ENCODE measurements around the gene MPI. TPM values are rescaled to one million over a fixed set of nuclear protein-coding genes. Genes with fewer than 3 reads are reported as not detected.

MPI gene
- total and polyA plus RNA-seq, 2 of the 8 experiments (the other 6 are each of a cell fraction or from before 2014, with no cell fraction given): 31.0 to 74.8 TPM

GRCh38 chr15:74842581-74843444 is 47.0 kb upstream of the MPI start, which contains the start of gene ULK3:
TSS of gene ULK3 (minus strand) at chr15:74843156. CDS start at chr15:74843105, 51 bp downstream.
- peak within 1 kb of the TSS; percentile 60 to 92 (median 90) for H3K4me3 ChIP-seq (ENCODE audit: extremely low read depth in 1 of 4, insufficient read depth in 2 of 4, low read depth in 3 of 4, low read length in 4 of 4)
- H2BK15ac ChIP-seq (ENCODE audit: low read length): no peak within 1 kb of the TSS
- WGBS, 2 experiments (ENCODE audit: extremely low coverage in 1 of 2, insufficient coverage in 1 of 2, insufficient read length in 1 of 2, insufficient replicate concordance in 2 of 2, low coverage in 1 of 2, low lambda C conversion rate in 2 of 2, missing lambda C conversion rate in 1 of 2): 1% methylated on average over 59 of the region's 84 CpGs; no CpG with 5 or more reads in 1 of the 2 experiments
- H3K79me2 ChIP-seq (ENCODE audit: control insufficient read depth in 1 of 2, insufficient read depth in 2 of 2, low read length in 2 of 2): no peaks in the 10 kb centered on the region
- H3K9ac ChIP-seq (replicated peaks in 1 of 4; ENCODE audit: extremely low read depth in 1 of 4, low read depth in 3 of 4, low read length in 3 of 4): peak within 1 kb of the TSS; percentile 79 to 89 (median 88)
- H3K36me3 ChIP-seq (ENCODE audit: control insufficient read depth in 2 of 4, insufficient read depth in 4 of 4, low read length in 3 of 4): peaks cover 0 to 13% (median 5%) of the 10 kb centered on the region in 4 experiments; a peak in 5 of 8 replicates
- H2BK120ac ChIP-seq (replicated peaks; ENCODE audit: low read depth, low read length): no peak within 1 kb of the TSS
- peak within 1 kb of the TSS; percentile 100 for H4K91ac ChIP-seq (replicated peaks; ENCODE audit: insufficient read length, low read length)
- peak within 1 kb of the TSS; percentile 91 for H3K4ac ChIP-seq (replicated peaks; ENCODE audit: insufficient read length, low read depth, low read length)
- FAIRE-seq (peak; percentile 74), DNase-seq (ENCODE audit: low read depth in 1 of 2, low spot score in 2 of 2) (peak; percentile 89 to 95)
- ChIA-PET CTCF (ENCODE audit: partially characterized antibody) (interaction anchor here (0.6 to 2.5 kb wide), 23 partner anchors 9 to 211 kb away, joined by 3 to 24 read pairs (median 4); partner anchors contain the start of gene CPLX3), POLR2A (ENCODE audit: partially characterized antibody) (interaction anchor here (0.5 to 4.1 kb wide), 27 partner anchors 10 to 114 kb away, joined by 3 to 23 read pairs (median 3); partner anchors contain the start of genes COX5A, CPLX3, CSK and FAM219B)
- peak within 1 kb of the TSS; percentile 82 for H3K14ac ChIP-seq (ENCODE audit: insufficient read length)
- no peaks in the 10 kb centered on the region for H3K9me3 ChIP-seq (ENCODE audit: insufficient read depth in 2 of 2, low read depth in 1 of 2, low read length in 1 of 2)
- no peak within 1 kb of the TSS; the same call in 1 of the 2 replicates for H2AFZ ChIP-seq (ENCODE audit: low read length)
- peak within 1 kb of the TSS; percentile 89 for H3K27ac ChIP-seq (ENCODE audit: low read depth, low read length)
- peak within 1 kb of the TSS; percentile 94 for H4K5ac ChIP-seq (ENCODE audit: insufficient read length, low read depth, low read length)
- peaks cover 2 to 4% of the 10 kb centered on the region in 2 experiments for H4K20me1 ChIP-seq (replicated peaks in 1 of 2; ENCODE audit: control insufficient read depth in 1 of 2, insufficient read depth in 2 of 2, low read length in 2 of 2)
- H3K23me2 ChIP-seq (ENCODE audit: low read depth, low read length): peaks cover 7% of the 10 kb centered on the region; the same call in 1 of the 2 replicates
- H2BK5ac ChIP-seq (ENCODE audit: low read depth, low read length): peak within 1 kb of the TSS; percentile 93
- H3K23ac ChIP-seq (ENCODE audit: insufficient read length): no peak within 1 kb of the TSS
- H3K79me1 ChIP-seq (ENCODE audit: low read depth, low read length): 0 out of 2 replicates have a peak, but pooled peaks cover 2% of the 10 kb centered on the region
- H3K4me1 ChIP-seq (replicated peaks in 1 of 4; ENCODE audit: control insufficient read depth in 3 of 4, insufficient read depth in 4 of 4, low read length in 3 of 4): peaks cover 0 to 13% (median 8%) of the 10 kb centered on the region in 4 experiments; a peak in 6 of 7 replicates
- no peak within 1 kb of the TSS for H2AK5ac ChIP-seq (ENCODE audit: low read depth, low read length)
- peak within 1 kb of the TSS; percentile 90 for H3K18ac ChIP-seq (ENCODE audit: extremely low read depth, low read length)
- peak within 1 kb of the TSS; percentile 92 for H3K56ac ChIP-seq (replicated peaks; ENCODE audit: insufficient read length, low read depth, low read length)
- no peaks in the 10 kb centered on the region for H3K27me3 ChIP-seq (replicated peaks in 1 of 4; ENCODE audit: control insufficient read depth in 3 of 4, extremely low read depth in 1 of 4, insufficient read depth in 3 of 4, low read length in 3 of 4)
- H2BK12ac ChIP-seq (ENCODE audit: low read depth, low read length): 0 out of 2 replicates have a peak within 1 kb of the TSS, but pooled peaks have one; percentile 60
- peak within 1 kb of the TSS; percentile 75 to 88 for H3K4me2 ChIP-seq (ENCODE audit: insufficient read depth in 1 of 2, low read depth in 2 of 2, low read length in 2 of 2)
- H2BK20ac ChIP-seq (ENCODE audit: low read length): no peak within 1 kb of the TSS
- peak within 1 kb of the TSS; percentile 97 for H4K8ac ChIP-seq (ENCODE audit: extremely low read depth, insufficient read depth, low read length)
- TF ChIP-seq ASH2L (IDR thresholded peaks at IDR 0.05; ENCODE audit: low read length): peak; percentile 57
- no peak; the same call in 1 of the 2 replicates for TF ChIP-seq YY1 (IDR thresholded peaks at IDR 0.05; ENCODE audit: low read depth, low read length)
- TF ChIP-seq SP4 (IDR thresholded peaks at IDR 0.05; ENCODE audit: low read length): peak; percentile 64; the same call in 1 of the 2 replicates
- TF ChIP-seq KDM4A (IDR thresholded peaks at IDR 0.05; ENCODE audit: low read depth, low read length, severe bottlenecking): peak; percentile 87
- no peak for TF ChIP-seq EGR1 (IDR thresholded peaks at IDR 0.05; ENCODE audit: borderline replicate concordance, low read depth, low read length)
- no peak for TF ChIP-seq JUND (IDR thresholded peaks at IDR 0.05; ENCODE audit: low read length)
- no peak for TF ChIP-seq CBX5 (IDR thresholded peaks at IDR 0.05; ENCODE audit: low read depth, low read length)
- peak in 1 of 2 experiments; percentile 35; a peak in 1 of 4 replicates for TF ChIP-seq RAD21 (IDR thresholded peaks at IDR 0.05 in 1 of 2, conservative IDR thresholded peaks at IDR 0.05 in 1 of 2; ENCODE audit: low read depth in 2 of 2, low read length in 2 of 2)
- no peak for TF ChIP-seq NANOG (IDR thresholded peaks at IDR 0.05; ENCODE audit: insufficient read depth, low read depth, low read length, poor library complexity, severe bottlenecking)
